ENCODE measurements around the gene NUP210L. TPM values are rescaled to one million over a fixed set of nuclear protein-coding genes. Genes with fewer than 3 reads are reported as not detected.
"Not testable (repeated sequence)": the region's sequence is repeated elsewhere in the genome, so short reads cannot be mapped to it uniquely, and the experiment has no call there.

NUP210L gene
- polyA plus RNA-seq, 3 donors, result 0.02 TPM; not detected in 2

DNA sequence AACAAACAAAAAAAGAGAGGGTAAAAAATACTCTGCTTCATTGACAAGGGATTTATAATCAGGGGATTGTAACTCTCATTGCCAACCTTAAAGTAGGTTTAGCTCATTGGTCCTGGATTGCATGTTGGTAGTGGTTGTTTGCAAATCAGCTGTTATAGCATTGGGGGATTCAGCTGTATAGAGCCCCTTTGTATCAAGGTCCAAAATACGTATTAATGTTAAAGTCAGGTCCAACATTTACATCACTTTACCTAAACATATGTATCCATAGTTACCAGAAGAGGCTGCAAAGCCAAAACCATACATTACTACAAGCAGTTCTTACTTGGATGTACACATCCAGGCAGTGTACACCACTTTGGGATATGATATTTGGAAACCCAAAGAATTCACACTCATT is 134.9 kb downstream of the NUP210L start:
- H3K27ac ChIP-seq (ENCODE audit: low read depth, low read length), result no peak overlapping the region
- 78 to 93% (median 84%) methylated on average over 1 of the region's 1 CpG for WGBS, 3 donors

DNA sequence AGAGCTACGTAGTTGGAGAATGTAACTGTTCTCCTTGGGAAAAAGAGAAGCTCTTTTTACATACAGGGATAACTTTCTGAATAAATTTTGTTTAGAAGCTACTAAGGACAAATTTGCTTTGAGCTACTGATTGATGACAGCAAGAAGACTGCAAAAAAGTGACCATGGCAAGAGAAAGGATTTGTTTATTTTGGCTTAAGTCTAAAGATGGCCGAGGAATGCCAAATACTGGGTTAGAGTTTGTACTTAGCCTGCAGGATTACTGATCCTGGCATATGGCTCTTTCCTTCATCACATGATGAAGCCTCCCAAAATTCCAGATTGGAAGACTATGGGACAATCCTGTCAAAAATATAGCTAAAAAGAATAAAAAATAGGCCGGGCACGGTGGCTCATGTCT is 135.6 kb downstream of the NUP210L start:
- no peak overlapping the region for H3K27ac ChIP-seq (ENCODE audit: low read depth, low read length)
- WGBS, 3 donors, result 72 to 86% (median 79%) methylated on average over 4 of the region's 4 CpGs

DNA sequence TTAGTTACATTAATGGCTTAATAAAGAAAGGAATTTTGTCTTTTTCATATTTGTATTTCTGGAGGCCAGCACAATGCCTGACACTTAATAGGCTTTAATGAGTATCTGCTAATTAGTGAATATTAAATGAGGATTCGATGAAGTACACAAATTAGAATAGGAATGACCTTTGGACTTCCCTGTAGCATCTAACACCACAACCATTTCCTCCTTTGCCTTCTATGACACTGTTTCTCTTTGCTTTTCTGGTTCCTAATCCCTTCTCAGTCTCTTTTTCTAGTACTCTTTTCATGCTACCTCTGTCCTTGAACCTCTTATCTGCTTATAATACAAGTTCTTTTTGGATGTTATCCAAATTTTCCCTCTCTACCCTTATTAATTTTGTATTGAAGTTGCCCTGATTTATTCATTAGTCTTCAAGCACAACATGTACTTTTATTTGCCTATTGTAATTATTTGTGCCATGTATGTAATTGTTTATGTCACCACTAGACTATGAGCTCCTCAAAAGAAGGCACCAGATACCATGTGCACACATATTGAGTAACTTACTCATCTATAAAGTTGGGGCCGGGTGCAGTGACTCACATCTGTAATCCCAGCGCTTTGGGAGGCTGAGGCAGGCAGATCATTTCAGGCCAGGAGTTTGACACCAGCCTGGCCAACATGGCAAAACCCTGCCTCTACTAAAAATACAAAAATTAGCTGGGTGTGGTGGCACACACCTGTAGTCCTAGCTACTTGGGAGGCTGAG is 140.5 kb downstream of the NUP210L start:
- WGBS, 3 donors, result 78 to 85% (median 79%) methylated on average over 3 of the region's 3 CpGs
- no peak overlapping the region for H3K27ac ChIP-seq (ENCODE audit: low read depth, low read length)

DNA sequence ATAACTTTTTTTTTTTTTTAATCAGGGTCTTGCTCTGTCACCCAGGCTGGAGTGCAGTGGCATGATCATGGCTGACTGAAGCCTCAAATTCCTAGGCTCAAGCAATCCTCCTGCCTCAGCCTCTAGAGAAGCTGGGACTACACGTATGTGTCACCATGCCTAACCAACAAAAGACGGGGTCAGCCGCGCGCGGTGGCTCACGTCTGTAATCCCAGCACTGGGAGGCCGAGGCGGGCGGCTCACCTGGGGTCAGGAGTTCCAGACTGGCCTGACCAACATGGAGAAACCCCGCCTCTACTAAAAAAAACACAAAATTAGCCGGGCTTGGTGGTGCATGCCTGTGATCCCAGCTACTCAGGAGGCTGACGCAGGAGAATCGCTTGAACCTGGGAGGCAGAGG is 142.3 kb downstream of the NUP210L start:
- WGBS, 3 donors, result 92 to 95% (median 93%) methylated on average over 14 of the region's 14 CpGs

DNA sequence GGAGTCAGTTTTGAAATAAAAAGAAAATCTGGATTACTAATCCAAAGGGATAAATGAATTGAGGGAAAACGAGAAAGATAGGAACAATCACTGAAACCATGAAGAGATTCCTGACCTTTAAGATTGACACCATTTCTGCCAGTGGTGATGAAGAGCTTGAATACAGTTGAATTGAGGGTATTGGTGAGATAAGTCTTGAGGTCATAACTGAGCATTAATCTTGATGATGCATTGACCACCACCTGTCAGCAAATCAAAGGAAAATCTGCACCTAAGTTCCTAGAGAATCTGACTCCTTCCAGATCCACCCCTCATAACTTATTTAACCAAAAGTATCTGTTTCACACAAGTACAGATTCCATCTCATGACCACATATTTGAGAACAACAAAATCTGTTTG is 142.7 kb downstream of the NUP210L start:
- no peak overlapping the region for H3K27ac ChIP-seq (ENCODE audit: low read depth, low read length)
- WGBS, 3 donors, result 62 to 77% (median 68%) methylated on average over 1 of the region's 1 CpG

More for the DNA sequence above, 142.3 kb downstream of the NUP210L start:
- H3K27ac ChIP-seq (ENCODE audit: low read depth, low read length), result not testable (repeated sequence)

DNA sequence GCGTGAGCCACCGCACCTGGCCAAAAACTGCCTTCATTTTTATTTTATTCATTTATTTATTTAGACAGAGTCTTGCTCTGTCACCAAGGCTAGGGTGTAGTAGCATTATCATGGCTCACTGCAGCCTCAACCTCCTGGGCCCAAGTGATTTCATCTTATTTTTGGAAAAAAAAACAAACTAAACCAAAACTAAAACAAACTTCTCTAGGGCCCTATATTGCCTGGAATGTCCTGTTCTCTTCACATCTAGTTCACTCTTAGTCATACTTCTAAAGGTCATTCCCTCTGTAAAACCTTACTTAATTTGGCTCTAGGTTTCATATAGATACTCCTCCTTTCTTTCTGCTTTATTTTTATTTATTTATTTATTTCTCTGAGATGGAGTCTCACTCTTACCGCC is 148.7 kb downstream of the NUP210L start:
- WGBS, 3 donors, result 96 to 98% (median 98%) methylated on average over 3 of the region's 3 CpGs
- H3K27ac ChIP-seq (ENCODE audit: low read depth, low read length), result no peak overlapping the region

DNA sequence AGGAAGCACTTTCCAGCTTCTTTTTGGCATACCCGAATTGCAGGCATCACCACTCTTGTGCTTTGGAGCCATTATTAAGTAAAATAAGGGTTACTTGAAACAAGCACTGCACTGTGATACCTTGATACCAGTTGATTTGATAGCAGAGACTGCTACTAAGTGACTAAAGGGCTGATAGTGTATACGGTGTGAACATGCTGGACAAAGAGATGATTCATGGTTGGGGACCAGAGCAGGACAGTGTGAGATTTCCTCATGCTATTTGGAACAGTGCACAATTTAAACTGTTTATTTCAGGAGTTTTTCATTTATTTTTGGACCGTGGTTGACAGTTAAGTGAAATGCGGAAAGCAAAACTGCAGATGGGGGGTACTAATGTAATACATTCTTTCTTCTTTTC is 154.5 kb downstream of the NUP210L start:
- H3K27ac ChIP-seq (ENCODE audit: low read depth, low read length), result no peak overlapping the region
- WGBS, 3 donors, result 73 to 82% (median 79%) methylated on average over 4 of the region's 4 CpGs

DNA sequence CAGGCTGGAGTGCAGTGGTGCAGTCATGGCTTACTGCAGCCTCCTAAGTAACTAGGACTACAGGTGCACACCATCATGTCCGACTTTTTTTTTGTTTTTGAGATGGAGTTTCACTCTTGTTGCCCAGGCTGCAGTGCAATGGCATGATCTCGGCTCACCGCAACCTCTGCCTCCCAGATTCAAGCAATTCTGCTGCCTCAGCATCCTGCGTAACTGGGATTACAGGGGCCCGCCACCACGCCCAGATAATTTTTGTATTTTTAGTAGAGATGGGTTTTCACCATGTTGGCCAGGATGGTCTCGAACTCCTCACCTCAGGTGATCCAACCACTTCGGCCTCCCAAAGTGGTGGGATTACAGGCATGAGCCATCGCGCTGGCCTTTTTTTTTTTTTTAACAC is 158.0 kb downstream of the NUP210L start:
- H3K27ac ChIP-seq (ENCODE audit: low read depth, low read length), result not testable (repeated sequence)
- WGBS, 3 donors, result 93 to 96% (median 95%) methylated on average over 9 to 10 of the region's 10 CpGs

DNA sequence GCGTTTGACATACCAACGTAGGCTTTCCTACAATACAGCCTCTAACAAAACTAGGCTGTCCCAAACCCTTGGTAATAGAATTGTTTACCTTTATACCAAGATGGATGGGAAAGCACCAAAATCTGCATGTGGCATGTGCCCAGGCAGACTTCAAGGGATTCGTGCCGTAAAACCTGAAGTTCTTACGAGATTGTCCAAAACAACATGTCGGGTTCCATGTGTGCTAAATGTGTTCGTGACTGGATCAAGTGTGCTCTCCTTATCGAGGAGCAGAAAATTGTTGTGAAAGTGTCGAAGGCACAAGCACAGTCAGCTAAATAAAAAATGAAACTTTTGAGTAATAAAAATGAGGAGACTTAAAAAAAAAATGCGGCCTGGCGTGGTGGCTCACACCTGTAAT is 159.2 kb downstream of the NUP210L start:
- no peak overlapping the region for H3K27ac ChIP-seq (ENCODE audit: low read depth, low read length)
- WGBS, 3 donors, result 92 to 97% (median 97%) methylated on average over 11 of the region's 11 CpGs

DNA sequence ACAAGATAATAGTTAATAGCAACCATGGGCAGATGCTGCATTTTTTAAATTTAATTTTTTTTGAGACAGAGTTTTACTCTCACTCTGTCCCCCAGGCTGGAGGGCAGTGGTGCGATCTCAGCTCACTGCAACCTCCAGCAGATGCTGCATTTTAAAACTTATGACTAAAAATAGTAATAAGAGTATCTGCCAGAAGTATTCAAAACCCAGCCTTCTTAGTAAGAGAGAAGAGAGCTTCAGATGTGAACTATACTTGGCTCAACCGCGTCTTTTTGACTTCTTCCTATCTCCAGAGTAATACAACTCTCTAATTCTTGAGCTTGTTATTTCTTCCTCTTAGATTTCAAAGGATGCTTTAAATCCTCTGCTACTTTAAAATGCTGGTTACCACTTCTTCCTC is 159.7 kb downstream of the NUP210L start:
- H3K27ac ChIP-seq (ENCODE audit: low read depth, low read length), result no peak overlapping the region
- 79 to 91% (median 83%) methylated on average over 3 of the region's 3 CpGs for WGBS, 3 donors

DNA sequence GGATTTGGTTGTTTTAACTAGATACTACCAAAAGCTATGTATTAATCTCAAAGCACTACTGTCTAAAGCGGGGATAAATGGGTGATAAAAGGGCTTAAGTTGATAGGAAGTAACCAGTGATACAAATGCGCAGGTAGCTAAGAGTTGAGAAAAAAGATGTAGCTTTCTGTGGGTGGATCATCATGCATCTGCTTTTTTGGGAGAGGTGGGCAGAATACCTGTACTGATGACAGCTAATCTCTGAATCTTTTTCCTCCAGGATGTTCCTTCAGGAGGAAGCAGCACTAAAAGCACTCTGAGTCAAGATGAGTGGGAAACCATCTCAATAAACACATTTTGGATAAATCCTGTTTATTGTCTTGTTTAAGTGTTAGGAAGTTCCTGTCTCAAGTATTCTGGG is 163.1 kb downstream of the NUP210L start:
- WGBS, 3 donors, result 84 to 88% (median 86%) methylated on average over 2 of the region's 2 CpGs

DNA sequence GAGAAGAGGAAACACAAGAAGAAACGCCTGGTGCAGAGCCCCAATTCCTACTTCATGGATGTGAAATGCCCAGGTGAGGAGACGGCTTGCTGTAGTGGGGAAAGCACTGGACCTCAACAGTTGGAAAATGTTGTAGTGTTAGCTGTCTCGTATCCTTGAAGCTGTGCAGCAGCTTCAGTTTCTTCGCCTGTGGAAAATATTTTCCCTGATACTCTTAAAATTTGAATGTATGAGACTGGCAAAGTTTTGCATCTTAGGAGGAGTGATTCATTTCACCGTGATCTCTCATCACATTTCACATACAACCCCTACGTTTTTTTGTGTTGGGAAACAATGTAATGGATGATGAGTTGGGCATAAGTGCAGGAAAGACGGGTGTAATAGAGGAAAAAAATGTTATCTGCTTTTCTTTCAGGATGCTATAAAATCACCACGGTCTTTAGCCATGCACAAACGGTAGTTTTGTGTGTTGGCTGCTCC is 163.7 kb downstream of the NUP210L start:
- WGBS, 3 donors, result 6 to 10% (median 7%) methylated on average over 9 of the region's 9 CpGs
- H3K27ac ChIP-seq (ENCODE audit: low read depth, low read length), result peak overlapping the region; percentile 83

More for the DNA sequence above, 163.1 kb downstream of the NUP210L start:
- no peak overlapping the region for H3K27ac ChIP-seq (ENCODE audit: low read depth, low read length)

DNA sequence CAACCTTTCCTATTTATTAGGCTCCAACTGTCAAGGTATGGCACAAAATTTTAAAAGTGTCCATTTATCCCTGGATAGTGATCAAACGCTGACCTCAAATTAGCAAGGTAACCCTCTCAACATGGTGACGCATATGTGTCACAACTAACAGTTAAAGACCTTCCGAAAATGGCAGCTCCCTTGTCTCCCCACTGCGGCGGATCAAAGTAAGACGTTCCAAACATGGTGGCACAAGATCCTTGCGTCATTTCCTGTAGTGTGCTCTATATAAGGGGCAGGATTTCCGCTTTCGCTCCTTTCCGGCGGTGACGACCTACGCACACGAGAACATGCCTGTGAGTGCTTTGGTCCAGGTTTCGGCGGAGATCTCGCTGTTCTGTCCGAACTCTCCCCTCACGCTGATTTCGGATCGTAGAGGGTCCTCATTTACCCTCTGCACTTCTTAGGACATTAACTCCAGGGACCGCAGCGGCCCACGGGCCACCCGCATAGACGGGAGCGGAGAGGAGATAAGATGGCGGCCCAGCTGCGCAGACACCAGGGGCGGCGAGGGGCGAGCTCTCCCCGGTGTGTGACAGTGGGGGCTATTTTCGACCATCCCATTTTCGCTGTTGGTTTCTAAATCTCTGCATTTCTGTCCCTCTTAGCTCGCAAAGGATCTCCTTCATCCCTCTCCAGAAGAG is 164.3 kb downstream of the NUP210L start, which contains the start of gene RPS27:
RPS27 (plus strand) TSS at position 295 of the 683 bp plus-strand sequence; CDS start at position 330, 35 bp downstream.
- WGBS, 3 donors, result 0% methylated on average over 35 to 36 of the region's 36 CpGs
- peak within 1 kb of the TSS; percentile 83 for H3K27ac ChIP-seq (ENCODE audit: low read depth, low read length)

DNA sequence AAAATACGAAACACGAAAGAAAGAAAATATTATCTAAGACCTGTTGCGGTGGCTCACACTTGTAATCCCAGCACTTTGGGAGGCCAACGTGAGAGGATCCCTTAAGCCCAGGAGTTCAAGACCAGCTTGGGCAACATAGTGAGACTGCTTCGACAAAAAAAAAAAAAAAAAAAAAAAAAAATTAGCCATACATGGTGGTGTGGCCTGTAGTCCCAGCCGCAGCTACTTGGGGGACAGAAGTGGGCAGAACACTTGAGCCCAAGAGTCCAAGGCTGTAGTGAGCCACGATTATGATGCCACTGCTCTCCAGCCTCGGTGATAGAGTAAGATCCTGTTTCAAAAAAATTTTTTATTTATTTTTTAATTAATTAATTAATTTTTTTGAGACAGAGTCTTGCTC is 167.3 kb downstream of the NUP210L start:
- H3K27ac ChIP-seq (ENCODE audit: low read depth, low read length), result no peak overlapping the region
- 89 to 91% (median 90%) methylated on average over 8 of the region's 8 CpGs for WGBS, 3 donors

DNA sequence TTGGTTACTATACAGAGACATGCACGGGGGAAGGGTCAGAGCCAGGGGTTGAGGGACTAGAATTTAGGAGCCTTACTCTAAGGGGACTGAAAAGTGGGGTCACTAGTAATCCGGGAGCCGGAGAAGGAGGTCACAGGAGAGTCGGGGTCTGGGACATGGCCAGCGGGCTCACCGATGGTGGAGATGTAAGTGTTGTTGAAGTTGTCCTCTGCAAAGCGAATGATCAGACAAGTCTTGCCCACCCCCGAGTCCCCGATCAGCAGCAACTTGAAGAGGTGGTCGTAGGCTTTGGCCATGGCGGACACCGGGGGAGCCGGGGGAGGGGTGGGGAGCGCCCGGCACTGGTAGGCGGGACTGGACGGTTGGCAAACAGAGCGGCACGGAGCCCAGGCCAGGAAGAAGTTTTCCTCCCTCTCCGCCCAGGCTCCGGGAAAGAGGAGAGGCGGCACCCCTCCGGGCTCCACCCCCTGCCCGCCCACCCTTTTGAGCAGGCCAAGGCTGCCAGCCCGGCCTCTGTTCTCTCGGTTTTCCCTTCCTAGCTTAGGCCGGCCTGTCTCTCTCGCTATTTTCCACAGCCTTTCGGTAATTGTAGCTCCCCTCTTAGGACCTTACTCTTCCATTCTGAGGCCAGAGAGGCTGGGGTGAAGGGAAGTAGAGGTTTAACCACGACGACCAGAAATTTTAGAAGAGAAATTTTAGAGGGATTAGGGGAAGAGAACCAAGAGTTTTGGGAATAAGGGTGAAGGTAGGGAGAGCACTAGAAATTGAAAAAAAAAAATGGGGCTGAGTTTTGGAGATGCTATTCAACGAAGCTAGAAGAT is 168.7 kb downstream of the NUP210L start, which contains the start of gene RAB13:
RAB13 (minus strand) TSS at position 399 of the 821 bp plus-strand sequence; CDS start at position 296, 103 bp downstream.
- H3K27ac ChIP-seq (ENCODE audit: low read depth, low read length), result peak within 1 kb of the TSS; percentile 81
- WGBS, 3 donors, result 0 to 4% (median 1%) methylated on average over 29 to 32 of the region's 32 CpGs

DNA sequence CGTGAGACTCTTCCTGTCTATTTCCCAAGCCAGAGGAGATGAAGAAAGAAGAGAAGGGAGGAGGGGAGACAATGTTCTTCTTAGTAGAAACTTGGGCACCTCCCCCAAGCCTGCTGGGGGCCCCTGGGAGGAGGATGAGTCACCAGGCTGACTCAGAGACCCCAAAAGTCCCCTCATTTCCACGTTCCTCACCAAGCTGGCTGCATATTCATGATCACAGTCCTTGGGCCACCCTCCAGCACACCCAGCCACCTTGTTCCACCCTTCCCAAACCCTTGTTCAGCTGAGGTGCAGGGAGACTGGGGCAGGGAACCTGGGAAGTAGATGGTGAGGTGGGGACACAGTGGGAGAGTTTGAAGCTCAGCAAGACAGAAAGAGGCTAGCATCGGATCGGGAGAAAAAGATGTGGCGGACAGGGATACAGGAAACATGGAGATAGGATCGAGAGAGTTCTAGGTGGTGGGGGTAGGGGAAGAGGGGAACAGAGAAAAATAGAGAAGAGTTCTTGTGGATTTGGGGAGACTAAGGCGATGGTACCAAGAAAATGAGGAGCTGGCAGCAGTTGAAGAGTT is 169.4 kb downstream of the NUP210L start:
- H3K27ac ChIP-seq (ENCODE audit: low read depth, low read length), result peak overlapping the region; percentile 81
- WGBS, 3 donors, result 9 to 12% (median 9%) methylated on average over 7 of the region's 7 CpGs

DNA sequence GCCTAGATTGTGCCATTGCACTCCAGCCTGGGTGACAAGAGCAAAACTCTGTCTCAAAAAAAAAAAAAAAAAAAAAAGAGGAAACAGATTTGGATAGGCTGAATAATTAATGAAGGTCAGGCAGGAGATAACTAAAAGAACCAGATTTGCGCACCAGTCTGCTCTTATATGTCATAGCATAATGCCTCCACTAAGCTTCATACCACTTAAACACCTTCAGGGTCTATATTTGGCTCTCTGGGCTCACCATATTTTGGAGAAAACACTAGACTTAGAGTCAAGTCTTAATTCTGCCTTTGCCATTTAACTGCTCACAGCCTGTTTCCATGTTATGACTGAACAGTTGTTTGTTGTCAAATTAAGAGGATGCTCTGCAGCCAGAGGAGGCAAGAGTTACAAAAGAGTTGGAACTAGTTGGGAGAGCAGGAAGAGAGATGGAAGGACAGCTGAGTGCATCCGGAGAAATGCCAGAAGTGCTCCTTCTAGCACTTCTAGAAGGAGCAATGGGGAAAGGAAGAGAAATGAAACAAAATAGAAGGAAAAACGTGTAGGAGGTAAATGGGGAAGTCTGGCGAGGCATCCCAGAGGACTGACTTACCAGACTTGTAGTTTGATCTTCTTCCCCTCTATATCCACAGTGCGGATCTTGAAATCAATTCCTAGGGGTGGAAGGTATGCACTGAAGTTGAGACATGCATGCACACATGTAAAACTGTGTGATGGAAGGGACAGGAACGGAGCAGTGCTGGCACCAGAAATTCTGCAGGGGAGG is 170.6 kb downstream of the NUP210L start:
- H3K27ac ChIP-seq (ENCODE audit: low read depth, low read length), result no peak overlapping the region
- 42 to 73% (median 51%) methylated on average over 6 of the region's 6 CpGs for WGBS, 3 donors

DNA sequence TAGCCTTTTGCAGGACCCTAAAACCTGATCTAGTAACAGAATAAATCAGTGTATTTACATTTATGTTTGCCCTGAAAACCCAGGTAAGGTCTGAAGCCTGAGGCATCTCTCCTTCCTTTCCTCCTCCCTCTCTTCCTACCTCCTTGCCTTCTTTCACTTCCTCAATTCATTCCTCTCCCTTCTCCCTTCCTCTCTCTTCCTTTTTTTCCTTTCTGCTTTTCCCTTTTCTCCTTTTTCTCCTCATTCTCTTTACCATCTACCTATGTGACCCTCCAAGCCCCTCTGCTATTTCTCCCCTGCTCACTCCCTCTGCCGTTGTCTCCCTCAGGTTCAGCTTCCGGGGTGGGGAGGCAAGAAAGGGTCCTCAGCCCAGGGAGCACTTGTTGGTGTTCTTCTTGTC is 173.1 kb downstream of the NUP210L start:
- 74 to 89% (median 88%) methylated on average over 2 of the region's 2 CpGs for WGBS, 3 donors

More for the DNA sequence above, 173.1 kb downstream of the NUP210L start:
- H3K27ac ChIP-seq (ENCODE audit: low read depth, low read length), result not testable (repeated sequence)
